GM18498 (cell line): ENCODE data around the gene WBP2.

ENCODE experiments used
- ATAC-seq: cut with Tn5 transposase; IDR thresholded peaks from one replicate; pipeline ENCODE4 v1.9.1; 2021; ENCODE audit warnings: mild to moderate bottlenecking, moderate library complexity; ENCODE audit not compliant: unreplicated experiment

WBP2 gene

DNA sequence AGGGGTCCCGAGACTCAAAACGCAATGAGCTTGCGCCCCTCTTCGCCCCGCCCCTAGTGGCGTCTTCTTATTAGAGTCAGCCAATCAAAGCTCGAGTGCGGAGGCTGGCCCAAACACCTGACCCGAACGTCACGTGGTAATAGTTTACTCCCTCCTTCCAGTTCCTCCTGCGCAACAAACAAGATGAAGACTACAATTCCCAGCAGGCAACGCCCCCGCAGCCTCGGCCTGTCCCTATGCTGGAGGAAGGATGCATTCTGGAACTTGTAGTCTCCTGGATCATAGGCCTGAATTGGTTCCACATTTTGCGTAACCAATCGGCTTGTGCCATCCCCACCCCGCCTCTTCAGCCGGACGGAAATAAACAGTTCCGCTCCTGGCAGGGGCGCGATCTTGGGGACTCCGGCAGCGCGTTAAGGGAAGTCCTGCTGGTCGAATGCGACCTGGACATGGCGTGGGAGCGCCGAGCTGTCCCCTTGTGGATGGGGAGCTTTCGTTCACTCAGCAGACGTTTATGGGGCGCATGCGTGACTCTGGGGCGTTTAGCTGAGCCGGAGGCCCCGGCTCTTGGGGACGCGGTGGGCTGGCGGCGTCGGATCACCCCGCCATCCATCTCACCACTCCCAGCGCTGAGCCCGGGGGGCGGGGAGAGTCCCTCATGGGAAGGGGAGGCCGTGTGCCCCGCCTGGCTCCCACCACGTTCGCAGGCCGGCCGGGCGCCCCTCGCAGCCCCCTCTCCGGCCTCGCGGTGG is at the start of gene WBP2:
Gene WBP2 (minus strand): TSS at position 26 of the 752 bp plus-strand sequence. CDS start 38 bp downstream, outside the sequence.
- peak; percentile 89 for ATAC-seq

GRCh38 chr17:75902406-75902805 is 47.3 kb upstream of the WBP2 start:
- no peak for ATAC-seq

GRCh38 chr17:75901727-75902126 is 46.6 kb upstream of the WBP2 start:
- no peak for ATAC-seq

GRCh38 chr17:75900691-75901533 is 45.8 kb upstream of the WBP2 start:
- ATAC-seq, result no peak

DNA sequence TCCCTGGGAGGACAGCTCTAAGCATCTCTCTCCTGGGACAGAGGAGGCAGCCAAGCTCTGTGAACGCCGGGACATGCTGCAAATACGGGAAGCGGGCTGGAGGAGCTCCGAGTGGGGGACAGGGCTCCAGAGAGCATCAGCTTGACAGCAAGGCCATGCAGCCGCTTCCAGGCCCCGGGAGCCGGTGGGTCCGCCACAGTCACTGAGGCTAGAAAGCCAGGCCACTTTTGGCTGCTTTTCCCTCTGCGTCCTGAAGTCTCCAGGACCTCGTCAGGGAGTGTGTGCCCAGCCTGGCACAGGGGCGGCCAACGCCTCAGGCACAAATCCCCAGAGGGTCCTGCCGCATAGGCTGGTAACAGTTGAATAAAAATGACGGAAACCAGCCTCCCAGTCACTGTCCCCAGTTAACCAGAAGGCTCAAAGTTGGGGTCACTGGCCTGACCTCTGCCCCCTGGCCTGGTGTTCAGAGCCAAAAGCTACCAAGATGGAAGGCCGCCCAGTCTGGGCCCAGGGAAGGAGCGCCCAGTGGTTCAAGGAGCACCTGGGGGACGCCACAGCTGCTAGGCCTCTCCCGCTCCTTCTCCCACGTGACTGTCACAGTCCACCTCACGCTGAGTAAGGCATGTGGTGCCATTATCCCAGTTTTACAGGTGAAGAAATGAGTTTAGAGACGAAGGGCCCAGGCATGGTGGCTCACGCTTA is 44.8 kb upstream of the WBP2 start:
- ATAC-seq, result no peak

DNA sequence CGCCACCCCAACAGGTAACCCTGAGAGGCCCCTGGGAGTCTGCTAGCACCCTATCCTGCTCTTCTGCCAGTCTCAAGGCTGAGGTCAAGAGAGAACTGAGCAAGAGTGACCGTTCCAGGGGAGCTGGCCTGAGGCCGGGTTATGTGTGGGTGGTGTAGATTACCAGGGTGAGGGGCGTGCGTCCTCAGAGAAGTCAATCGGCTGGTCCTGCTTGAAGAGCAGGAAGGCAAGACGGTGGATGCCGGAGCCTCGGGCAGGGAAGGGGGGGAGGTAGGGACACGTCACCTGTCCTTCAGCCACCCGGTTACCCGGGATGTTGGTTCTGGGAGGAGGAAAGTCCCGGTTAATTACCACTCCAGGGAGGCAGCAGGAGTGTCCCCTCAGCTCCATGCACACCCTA is 44.2 kb upstream of the WBP2 start:
- no peak for ATAC-seq

DNA sequence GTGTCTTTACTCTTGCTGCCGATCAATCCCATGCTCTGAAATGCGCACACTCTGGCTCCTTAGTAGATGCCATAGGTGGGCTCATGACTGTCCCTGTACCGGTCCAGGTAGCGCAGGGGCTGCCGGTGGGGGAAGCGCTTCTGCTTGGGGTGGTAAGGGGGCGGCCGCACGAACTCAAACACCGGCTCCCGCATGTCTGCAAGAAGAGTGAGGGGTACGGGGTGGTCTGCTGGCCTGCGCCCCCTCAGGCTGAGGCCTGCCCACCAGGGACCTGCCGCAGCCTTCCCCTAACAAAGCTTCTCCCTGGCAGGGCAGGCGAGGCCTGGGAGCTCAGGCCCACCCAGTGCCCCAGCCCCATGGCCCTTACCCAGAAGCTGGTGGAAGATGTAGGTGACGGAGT is 43.7 kb upstream of the WBP2 start:
- no peak for ATAC-seq

- ATAC-seq, result no peak
Measured at GRCh38 chr17:75898065-75898464, 42.9 kb upstream of the WBP2 start.

DNA sequence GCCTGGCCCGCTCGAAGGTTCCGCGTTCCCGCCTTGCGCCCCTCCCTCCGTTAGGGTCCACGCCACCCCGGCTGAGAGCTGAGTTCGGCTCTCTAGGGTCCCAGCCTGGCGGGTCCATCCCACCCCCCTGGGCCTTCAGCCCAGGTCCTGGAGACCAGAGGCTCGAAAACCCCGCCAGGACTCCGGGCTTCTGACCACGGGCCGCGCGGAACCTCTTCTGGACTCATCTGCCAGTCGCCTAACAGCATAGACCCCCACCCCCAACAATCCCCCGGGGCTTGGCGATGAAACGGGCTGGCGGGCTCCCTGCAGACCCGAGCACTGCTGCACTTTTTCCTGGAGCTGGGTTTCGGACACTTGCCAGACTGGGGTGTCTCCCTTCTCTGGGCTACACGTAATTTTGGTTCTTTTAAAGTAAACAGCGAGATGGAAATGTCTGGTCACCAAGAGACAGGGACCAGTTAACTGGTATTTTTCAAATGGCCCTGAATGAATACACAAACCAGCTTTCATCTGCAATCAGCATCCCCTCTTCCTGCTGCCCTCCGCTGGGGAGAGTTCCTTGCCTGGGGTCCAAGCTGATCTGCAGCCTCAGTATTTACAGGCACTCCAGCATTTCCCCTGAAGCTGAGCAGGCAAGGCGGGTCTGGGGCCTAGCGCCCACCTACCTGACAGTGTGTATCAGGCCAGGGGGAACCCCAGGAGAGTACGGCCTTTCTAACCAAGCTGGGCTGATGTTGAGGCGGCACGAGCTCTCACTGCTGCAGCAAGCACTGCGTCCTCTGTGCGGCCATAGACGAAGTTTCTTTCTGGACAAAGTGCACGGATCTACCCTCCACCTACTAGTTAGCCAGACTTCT is 42.3 kb upstream of the WBP2 start:
- ATAC-seq, result no peak

DNA sequence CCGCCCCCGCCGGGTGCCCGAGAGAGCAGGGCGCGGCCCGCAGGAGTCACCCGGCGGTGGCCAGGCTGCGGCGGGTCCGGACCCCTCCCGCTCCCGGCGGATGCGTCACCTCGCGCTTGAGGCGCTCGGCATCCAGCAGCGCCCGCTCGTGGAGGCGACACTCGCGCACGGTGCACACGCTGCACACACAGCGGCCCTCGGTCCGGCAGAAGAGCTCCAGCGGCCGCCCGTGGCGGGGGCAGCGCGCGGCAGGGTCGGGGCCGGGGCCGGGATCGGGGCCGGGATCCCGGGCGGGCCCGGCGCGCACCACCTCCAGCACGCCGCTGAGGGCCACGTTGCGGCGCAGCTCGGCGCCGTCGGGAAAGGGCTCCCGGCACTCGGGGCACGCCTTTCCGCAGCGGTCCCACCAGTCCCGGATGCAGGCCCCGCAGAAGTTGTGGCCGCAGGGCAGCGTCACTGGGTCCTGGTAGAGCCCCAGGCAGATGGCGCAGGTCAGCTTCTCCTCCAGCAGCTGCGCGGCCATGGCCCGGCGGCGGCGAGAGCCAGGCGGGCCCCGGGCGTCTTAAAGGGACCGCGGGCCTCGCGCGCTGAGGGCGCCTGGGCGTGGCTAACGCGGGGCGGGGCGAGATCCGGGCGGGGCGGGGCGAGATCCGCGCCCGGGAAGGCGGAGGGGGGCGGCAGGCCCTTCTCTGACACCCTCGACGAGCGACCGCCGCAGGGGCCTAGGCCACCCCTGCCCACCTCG is 41.5 kb upstream of the WBP2 start, which contains the start of gene TRIM65:
Gene TRIM65 (minus strand): TSS at position 537 of the 745 bp plus-strand sequence. CDS start 14 bp downstream, at position 523.
- ATAC-seq, result peak; percentile 73

GRCh38 chr17:75895370-75896155 is 40.4 kb upstream of the WBP2 start:
- no peak for ATAC-seq

- no peak for ATAC-seq
Measured at GRCh38 chr17:75894049-75894733, 39.1 kb upstream of the WBP2 start.

GRCh38 chr17:75893305-75894048 is 38.3 kb upstream of the WBP2 start:
- ATAC-seq, result no peak

DNA sequence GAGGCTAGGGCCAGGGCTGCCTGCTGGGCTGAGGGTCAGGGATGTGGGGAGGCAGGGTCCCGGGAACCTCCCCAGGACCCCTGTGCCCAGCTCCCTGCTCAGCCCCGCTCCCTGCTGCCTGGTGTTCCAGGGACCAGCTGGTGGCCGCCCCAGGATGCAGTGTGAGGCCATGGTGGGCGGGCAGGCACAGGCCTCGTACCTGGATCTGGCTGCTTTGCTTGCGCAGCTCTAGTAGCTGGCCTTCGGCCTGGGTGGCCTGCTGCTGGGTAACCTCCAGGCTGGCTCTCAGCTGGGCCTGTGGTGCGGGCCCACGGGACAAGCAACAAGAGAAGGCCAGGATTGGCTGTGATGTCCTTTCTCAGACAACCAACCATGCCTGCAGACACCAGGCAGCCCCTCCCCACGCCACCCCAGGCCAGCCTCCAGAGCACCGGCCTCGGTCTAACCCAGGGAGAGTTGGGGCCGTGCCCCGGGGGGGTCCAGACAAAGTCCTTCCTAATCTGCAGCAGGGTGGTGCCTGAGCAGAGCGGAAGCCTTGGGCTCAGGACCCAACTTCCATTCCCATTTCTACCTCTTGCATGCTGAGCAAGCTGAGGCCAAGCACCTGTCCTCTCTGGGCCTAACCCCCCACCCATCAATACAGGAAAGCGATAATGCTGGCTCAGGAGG is 37.6 kb upstream of the WBP2 start:
- no peak for ATAC-seq

GRCh38 chr17:75891605-75892555 is 36.7 kb upstream of the WBP2 start:
- no peak for ATAC-seq

- ATAC-seq, result no peak
Measured at GRCh38 chr17:75891022-75891604, 36.0 kb upstream of the WBP2 start.
